H1 (cell line): Measurements from ENCODE around the gene ANKRD29. TPM values are rescaled to one million over a fixed set of nuclear protein-coding genes. Genes with fewer than 3 reads are reported as not detected.

ENCODE experiments used
- SRF ChIP-seq: IDR thresholded peaks from 2 replicates; pipeline ENCODE4 v1.6.1; 2011; ENCODE audit warnings: mild to moderate bottlenecking, low read depth, low read length, moderate library complexity
- polyA plus RNA-seq, 7 experiments: library from polyadenylated mRNA; depleted of rRNA in 3 of 7; stranded (reverse) in 5 of 7; unstranded in 2 of 7; fragments of >200 nt in 5 of 7; fragments of 200-250 nt in 2 of 7; gene quantifications; 1 replicate in 5 of 7; 2 replicates in 1 of 7; 4 replicates in 1 of 7; pipeline versions ENCODE4 v1.2.1 to v1.2.3, GENCODE V29; 2011 to 2013; ENCODE audit warnings: missing spikeins in 2 of 7, mixed read lengths in 2 of 7
- total RNA-seq: library from RNA; stranded (reverse); fragmentation: NEBNext Ultra II Directional; extraction: Animal tissue kit (Norgen Biotek cat#: 25700); gene quantifications from 2 replicates; pipeline ENCODE4 v1.2.1, GENCODE V29; 2021

Gene ANKRD29
- total and polyA plus RNA-seq, 2 of the 8 experiments (the other 6 are each of a cell fraction or from before 2014, with no cell fraction given): 3.0 to 7.3 TPM

- TF ChIP-seq SRF: no peak
Measured at GRCh38 chr18:23627970-23628369, 34.7 kb downstream of the ANKRD29 start (continued).
